Measurements from ENCODE around the gene ROBO1. TPM values are rescaled to one million over a fixed set of nuclear protein-coding genes. Genes with fewer than 3 reads are reported as not detected.

ROBO1 gene
- total RNA-seq, 4 donors from 2014 or later: 8.6 to 26.3 (median 16.6) TPM

GRCh38 chr3:78906245-78906644, 861.6 kb downstream of the ROBO1 start:
- Histone ChIP-seq H3K4me1 (no peaks in the 10 kb centered on the region), H3K36me3 (no peaks in the 10 kb centered on the region), H3K27ac (no peak overlapping the region), H3K9me3 (no peaks in the 10 kb centered on the region), H3K27me3 (no peaks in the 10 kb centered on the region), H3K4me3 (replicated peaks in 1 of 3) (no peak overlapping the region)
- intact Hi-C loops (cut with DNase I): no loop called here
- DNase-seq: no peak
- no peak for TF ChIP-seq CTCF (IDR thresholded peaks at IDR 0.05)
- no peak for TF ChIP-seq POLR2A (IDR thresholded peaks at IDR 0.05)

GRCh38 chr3:78905700-78906099, 862.1 kb downstream of the ROBO1 start:
- H3K27me3 ChIP-seq: no peaks in the 10 kb centered on the region
- DNase-seq: no peak
- H3K9me3 ChIP-seq: no peaks in the 10 kb centered on the region
- H3K4me1 ChIP-seq: no peaks in the 10 kb centered on the region
- WGBS, 2 donors: 93 to 95% methylated on average over 3 of the region's 3 CpGs
- no peak overlapping the region for H3K27ac ChIP-seq
- intact Hi-C loops (cut with DNase I): no loop called here
- H3K4me3 ChIP-seq (replicated peaks in 1 of 3): no peak overlapping the region
- TF ChIP-seq CTCF (IDR thresholded peaks at IDR 0.05) (no peak), POLR2A (IDR thresholded peaks at IDR 0.05) (no peak)
- H3K36me3 ChIP-seq: no peaks in the 10 kb centered on the region

- H3K36me3 ChIP-seq: no peaks in the 10 kb centered on the region
- no peaks in the 10 kb centered on the region for H3K27me3 ChIP-seq
- H3K9me3 ChIP-seq: no peaks in the 10 kb centered on the region
- no peak overlapping the region for H3K4me3 ChIP-seq (replicated peaks in 1 of 3)
- 97 to 100% methylated on average over 1 of the region's 1 CpG for WGBS, 2 donors
- intact Hi-C loops (cut with DNase I): no loop called here
- TF ChIP-seq CTCF (IDR thresholded peaks at IDR 0.05) (no peak), POLR2A (IDR thresholded peaks at IDR 0.05) (no peak)
- no peak overlapping the region for H3K27ac ChIP-seq
- no peaks in the 10 kb centered on the region for H3K4me1 ChIP-seq
- DNase-seq: no peak
Observed at GRCh38 chr3:78901544-78901943, 866.3 kb downstream of the ROBO1 start.

- Histone ChIP-seq H3K9me3 (no peaks in the 10 kb centered on the region), H3K4me3 (replicated peaks in 1 of 3) (no peak overlapping the region), H3K36me3 (no peaks in the 10 kb centered on the region), H3K27ac (no peak overlapping the region), H3K4me1 (no peaks in the 10 kb centered on the region), H3K27me3 (no peaks in the 10 kb centered on the region)
- intact Hi-C loops (cut with DNase I): no loop called here
- no peak for TF ChIP-seq POLR2A (IDR thresholded peaks at IDR 0.05)
- TF ChIP-seq CTCF (IDR thresholded peaks at IDR 0.05): no peak
- DNase-seq: no peak
- 91 to 94% methylated on average over 3 of the region's 3 CpGs for WGBS, 2 donors
Observed at GRCh38 chr3:78900880-78901279, 866.9 kb downstream of the ROBO1 start.

- H3K36me3 ChIP-seq: no peaks in the 10 kb centered on the region
- no peak overlapping the region for H3K4me3 ChIP-seq (replicated peaks in 1 of 3)
- 92 to 99% methylated on average over 1 of the region's 1 CpG for WGBS, 2 donors
- TF ChIP-seq POLR2A (IDR thresholded peaks at IDR 0.05) (no peak), CTCF (IDR thresholded peaks at IDR 0.05) (no peak)
- no peaks in the 10 kb centered on the region for H3K4me1 ChIP-seq
- no peaks in the 10 kb centered on the region for H3K27me3 ChIP-seq
- DNase-seq: no peak
- intact Hi-C loops (cut with DNase I): no loop called here
- H3K27ac ChIP-seq: no peak overlapping the region
- H3K9me3 ChIP-seq: no peaks in the 10 kb centered on the region
Observed at GRCh38 chr3:78900426-78900825, 867.4 kb downstream of the ROBO1 start.

All from thyroid gland (tissue), 4 donors.